GM12878 (cell line): ENCODE measurements around the gene SLC26A1. TPM values are rescaled to one million over a fixed set of nuclear protein-coding genes. Genes with fewer than 3 reads are reported as not detected.

ENCODE experiments used
- ATAC-seq: fragments of 200-7000 bp; cut with Tn5 transposase; 3 replicates; pipeline ENCODE4 v1.9.1; 2020; ENCODE audit warnings: mild to moderate bottlenecking, moderate library complexity
- BruUV-seq: library from RNA; stranded (reverse); fragments of 400-500 nt; replicated peaks from 2 replicates; lab custom pipeline; 2021; lab: Mats Ljungman, UMichigan
- CTCF ChIA-PET: fragments of 300-600 bp; sonication (Branson Sonifier 250); formaldehyde crosslinking; extraction: SDS; loops from one replicate; lab custom pipeline; 2021; ENCODE audit warnings: inconsistent platforms; lab: Yijun Ruan, JAX
- POLR2A ChIA-PET: fragments of 350-600 bp; formaldehyde crosslinking; extraction: SDS; loops from one replicate; lab custom pipeline; 2021; ENCODE audit warnings: inconsistent platforms; lab: Charles Lee
- RAD21 ChIA-PET: fragments of 300-600 bp; sonication (Branson Sonifier 250); formaldehyde crosslinking; loops from one replicate; lab custom pipeline; 2023; ENCODE audit warnings: antibody characterized with exemption; ENCODE audit not compliant: unreplicated experiment; lab: Charles Lee
- SMC1A ChIA-PET: fragments of 300-600 bp; sonication (Branson Sonifier 250); formaldehyde crosslinking; loops from one replicate; lab custom pipeline; 2023; ENCODE audit not compliant: unreplicated experiment, uncharacterized antibody; lab: Charles Lee
- DNase-seq: peaks from one replicate; pipeline ENCODE4 v3.0.0-alpha.2; 2011; ENCODE audit warnings: low read depth, low spot score
- FAIRE-seq: peaks from 3 replicates; lab custom pipeline; 2011; peaks lifted over from hg19 to GRCh38; lab: Jason Lieb, UNC
- H2AFZ ChIP-seq: 2 replicates; pipeline ENCODE4 v1.6.0; 2011; ENCODE audit warnings: low read depth, low read length, control low read depth; ENCODE audit not compliant: control insufficient read depth
- H3K27ac ChIP-seq: 2 replicates; pipeline ENCODE4 v1.5.1; 2011; ENCODE audit warnings: control low read depth; ENCODE audit not compliant: control insufficient read depth, insufficient read depth
- H3K27me3 ChIP-seq, 2 experiments: replicated peaks in 1 of 2; 2 replicates each; pipeline versions ENCODE4 v1.6.0 to v1.6.1; 2011; ENCODE audit warnings: low read length in 1 of 2; ENCODE audit not compliant: control insufficient read depth in 2 of 2, insufficient read depth in 2 of 2
- H3K36me3 ChIP-seq, 2 experiments: 2 replicates each; pipeline ENCODE4 v1.5.1; 2011; ENCODE audit warnings: low read length in 1 of 2; ENCODE audit not compliant: control insufficient read depth in 2 of 2, insufficient read depth in 2 of 2
- H3K4me1 ChIP-seq: 2 replicates; pipeline ENCODE4 v1.6.1; 2011; ENCODE audit warnings: mild to moderate bottlenecking, low read length, moderate library complexity, mixed read lengths; ENCODE audit not compliant: control insufficient read depth, insufficient read depth
- H3K4me2 ChIP-seq: 2 replicates; pipeline ENCODE4 v1.6.0; 2011; ENCODE audit warnings: control low read depth; ENCODE audit not compliant: control insufficient read depth, insufficient read depth
- H3K4me3 ChIP-seq: fragments of 200-600 bp; sonication (generic); 2 replicates; pipeline ENCODE4 v1.5.1; 2016
- H3K79me2 ChIP-seq: 2 replicates; pipeline ENCODE4 v1.6.0; 2011; ENCODE audit warnings: low read length; ENCODE audit not compliant: control insufficient read depth, insufficient read depth
- H3K9ac ChIP-seq: 2 replicates; pipeline ENCODE4 v1.8.0; 2011; ENCODE audit warnings: low read length, control low read depth, mixed read lengths; ENCODE audit not compliant: control insufficient read depth, insufficient read depth
- H3K9me3 ChIP-seq: replicated peaks from 3 replicates; pipeline ENCODE4 v1.5.1; 2011; ENCODE audit warnings: mild to moderate bottlenecking, low read length; ENCODE audit not compliant: control insufficient read depth, insufficient read depth
- H4K20me1 ChIP-seq: 2 replicates; pipeline ENCODE4 v1.6.0; 2011; ENCODE audit not compliant: control insufficient read depth, insufficient read depth
- CREM ChIP-seq: IDR thresholded peaks from 2 replicates; pipeline ENCODE4 v1.6.1; 2014; ENCODE audit warnings: antibody characterized with exemption, low read depth
- CTCF ChIP-seq, 3 experiments: IDR thresholded peaks in 2 of 3; conservative IDR thresholded peaks in 1 of 3; 2 replicates each; pipeline ENCODE4 v1.5.1; 2011; ENCODE audit warnings: low read depth in 3 of 3, low read length in 3 of 3, mild to moderate bottlenecking in 3 of 3, control low read depth in 2 of 3, moderate library complexity in 2 of 3, inconsistent platforms in 1 of 3, mixed read lengths in 1 of 3; ENCODE audit not compliant: control insufficient read depth in 2 of 3, insufficient read depth in 1 of 3; ENCODE audit errors: extremely low read depth in 1 of 3
- E2F8 ChIP-seq: fragments of 450-650 bp; IDR thresholded peaks from 2 replicates; pipeline ENCODE4 v1.6.1; 2018; ENCODE audit warnings: mild to moderate bottlenecking, low read depth, moderate library complexity; ENCODE audit not compliant: partially characterized antibody
- IRF4 ChIP-seq: IDR thresholded peaks from 2 replicates; pipeline ENCODE4 v1.6.1; 2011; ENCODE audit warnings: low read depth, low read length
- MXI1 ChIP-seq: fragments of 150-350 bp; IDR thresholded peaks from 2 replicates; pipeline ENCODE4 v1.6.1; 2011; ENCODE audit warnings: low read depth, mild to moderate bottlenecking, inconsistent platforms, low read length, improper control_type of control experiment
- NBN ChIP-seq: fragments of 450-650 bp; IDR thresholded peaks from 2 replicates; pipeline ENCODE4 v1.6.1; 2016
- SMC3 ChIP-seq: IDR thresholded peaks from 2 replicates; pipeline ENCODE4 v1.6.1; 2011; ENCODE audit warnings: low read length, improper control_type of control experiment, borderline replicate concordance
- STAT1 ChIP-seq: fragments of 450-650 bp; conservative IDR thresholded peaks from 2 replicates; pipeline ENCODE4 v1.6.1; 2014; ENCODE audit warnings: antibody characterized with exemption, mild to moderate bottlenecking
- TAF1 ChIP-seq: IDR thresholded peaks from 2 replicates; pipeline ENCODE4 v1.6.1; 2011; ENCODE audit warnings: mild to moderate bottlenecking, low read depth, low read length, borderline replicate concordance
- YY1 ChIP-seq: IDR thresholded peaks from 2 replicates; pipeline ENCODE4 v1.6.1; 2011; ENCODE audit warnings: low read depth, mild to moderate bottlenecking, low read length
- ZZZ3 ChIP-seq: IDR thresholded peaks from 2 replicates; pipeline ENCODE4 v1.6.1; 2011; ENCODE audit warnings: low read depth; ENCODE audit not compliant: control insufficient read depth, insufficient read length
- WGBS: methylation state at CpG from one replicate; pipeline ENCODE4 v1.1.6; 2016; ENCODE audit warnings: low lambda C conversion rate; ENCODE audit not compliant: insufficient replicate concordance, insufficient coverage; ENCODE audit errors: missing lambda C conversion rate; 5-methylcytosine and 5-hydroxymethylcytosine counted together
- in situ Hi-C: fragments of 300-500 bp; cut with MboI; formaldehyde crosslinking; loops from 9 replicates; pipeline ENCODE4 v1.14.3; 2018; ENCODE audit warnings: mixed read lengths
- intact Hi-C: fragments of 100-400 bp; cut with micrococcal nuclease; formaldehyde crosslinking; loops from one replicate; pipeline ENCODE4 v1.14.2; 2022; ENCODE audit not compliant: unreplicated experiment
- polyA plus RNA-seq, 11 experiments: library from polyadenylated mRNA; depleted of rRNA in 4 of 11; unstranded in 6 of 11; stranded (reverse) in 5 of 11; fragments of >200 nt; fragmentation: Nextera tagmentation in 4 of 11; fragmentation: Illumina TruSeq in 1 of 11; extraction: Ambion mirVana in 4 of 11; extraction: Trizol in 1 of 11; gene quantifications; 1 replicate in 1 of 11; 2 replicates in 10 of 11; pipeline versions ENCODE4 v1.2.1 to v1.2.3, GENCODE V29; 2011 to 2016; ENCODE audit warnings: inconsistent platforms in 2 of 11, missing spikeins in 2 of 11, low read depth in 1 of 11
- total RNA-seq, 4 experiments: library from RNA; depleted of rRNA in 3 of 4; stranded (reverse); fragments of >200 nt in 3 of 4; fragmentation: Illumina TruSeq in 1 of 4; extraction: Trizol in 1 of 4; gene quantifications; 2 replicates each; pipeline versions ENCODE4 v1.2.1 to v1.2.3, GENCODE V29; 2013 to 2021

Gene SLC26A1
- total and polyA plus RNA-seq, 10 of the 15 experiments (the other 5 are each of a cell fraction or from before 2014, with no cell fraction given) = 0.05 to 0.96 (median 0.28) TPM; not detected in 5

- Histone ChIP-seq H3K27me3 (no peaks in the 10 kb centered on the region), H3K79me2 (no peaks in the 10 kb centered on the region), H3K27ac (no peak overlapping the region), H3K9me3 (no peaks in the 10 kb centered on the region; the same call in 2 of the 3 replicates), H3K4me2 (peak overlapping the region; percentile 82), H3K4me1 (peaks cover 8% of the 10 kb centered on the region; the same call in 1 of the 2 replicates), H3K36me3 (no peaks in the 10 kb centered on the region), H3K4me3 (no peak overlapping the region), H4K20me1 (no peaks in the 10 kb centered on the region), H2AFZ (peak overlapping the region; percentile 72), H3K9ac (no peak overlapping the region)
- WGBS = 20% methylated on average over 21 of the region's 23 CpGs
- SMC1A ChIA-PET = interaction anchor here (1.0 to 2.6 kb wide), 2 partner anchors 49 to 51 kb away, joined by 4 to 12 read pairs; no protein-coding TSS in a partner anchor
- FAIRE-seq (peak; percentile 62), DNase-seq (no peak), ATAC-seq (peak; percentile 74)
- POLR2A ChIA-PET = no interaction called here
- in situ Hi-C loops (no loop called here), intact Hi-C loops (loop anchor here (10.0 kb wide), 1 partner anchor 90 kb away; no protein-coding TSS in a partner anchor)
- TF ChIP-seq E2F8 = no peak
- peak in 2 of 3 experiments; percentile 12 to 16; a peak in 2 of 6 replicates for TF ChIP-seq CTCF (IDR thresholded peaks at IDR 0.05 in 2 of 3, conservative IDR thresholded peaks at IDR 0.05 in 1 of 3; ENCODE audit: control insufficient read depth in 2 of 3, extremely low read depth in 1 of 3, insufficient read depth in 1 of 3, low read depth in 3 of 3, low read length in 3 of 3)
- TF ChIP-seq MXI1 = 0 out of 2 replicates have a peak, but pooled peaks have one; percentile 18
- no peak for TF ChIP-seq IRF4
- no peak for TF ChIP-seq TAF1
- no peak for TF ChIP-seq CREM
- 0 out of 2 replicates have a peak, but pooled peaks have one; percentile 24 for TF ChIP-seq NBN
- no peak for TF ChIP-seq STAT1
- no peak for TF ChIP-seq ZZZ3
- TF ChIP-seq YY1 = peak; percentile 72
- TF ChIP-seq SMC3 = peak; percentile 14; the same call in 1 of the 2 replicates
- RAD21 ChIA-PET = interaction anchor here (1.3 to 5.2 kb wide), 3 partner anchors 52 to 192 kb away, joined by 4 to 48 read pairs (median 4); partner anchors contain the start of genes GAK and TMEM175
- CTCF ChIA-PET = interaction anchor here (0.8 to 4.1 kb wide), 5 partner anchors 55 to 243 kb away, joined by 3 to 46 read pairs (median 3); no protein-coding TSS in a partner anchor
- no TSS peak for BruUV-seq
These were observed 7.9 kb downstream of the SLC26A1 start for GRCh38 chr4:985123-985830.
